D341Med (cell line): ENCODE results near the gene MPRIP.
"Not testable (repeated sequence)": the region's sequence is repeated elsewhere in the genome, so short reads cannot be mapped to it uniquely, and the experiment has no call there.

Source experiments
- DNase-seq: peaks from one replicate; pipeline ENCODE4 v3.0.0; 2012; ENCODE audit warnings: low spot score

Gene MPRIP

DNA sequence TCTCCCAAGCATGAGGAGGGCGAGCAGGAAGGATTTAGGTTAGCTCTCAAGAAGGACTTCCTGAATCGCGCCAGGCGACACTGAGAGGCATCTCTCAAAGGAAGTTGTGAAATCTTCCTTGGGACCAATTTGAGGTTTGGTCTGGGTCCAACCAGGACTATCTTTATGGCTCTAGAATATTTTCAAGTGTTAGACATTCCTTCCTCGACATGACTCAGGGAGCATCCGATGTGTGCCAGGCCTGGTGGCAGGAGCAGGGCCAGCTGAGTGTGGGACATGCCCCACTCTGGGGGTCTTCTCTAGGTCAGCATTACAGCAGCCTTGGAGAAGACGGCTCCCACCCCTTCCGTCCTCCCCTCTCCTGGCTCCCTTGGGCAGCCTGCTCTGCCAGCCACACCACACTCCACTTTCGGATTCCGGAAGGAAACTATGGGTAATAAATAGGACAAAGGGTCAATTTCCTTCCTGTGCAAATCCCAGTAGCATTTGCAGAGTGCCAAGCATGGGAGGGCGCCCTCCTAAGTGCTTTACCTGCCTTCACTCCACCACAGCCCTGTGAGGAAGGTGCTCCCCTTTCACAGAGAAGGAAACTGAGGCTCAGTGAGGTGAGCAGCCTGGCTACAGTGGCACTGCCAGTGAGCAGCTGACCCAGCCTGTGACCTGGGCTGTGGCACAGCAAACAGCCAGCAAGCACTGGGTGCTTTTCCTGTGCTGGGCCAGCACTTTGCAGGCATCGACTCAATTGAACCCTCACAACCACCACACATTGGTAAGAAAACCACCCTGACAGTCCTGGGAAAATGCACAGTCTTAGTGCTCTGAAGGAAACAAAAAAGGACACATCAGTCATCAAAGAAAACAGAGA is 31.0 kb upstream of the MPRIP start:
- not testable (repeated sequence) for DNase-seq

- not testable (repeated sequence) for DNase-seq
These were observed 28.2 kb upstream of the MPRIP start for GRCh38 chr17:17013828-17014747.

- not testable (repeated sequence) for DNase-seq
These were observed 27.5 kb upstream of the MPRIP start for GRCh38 chr17:17014748-17015124.

- no peak for DNase-seq
These were observed 27.0 kb upstream of the MPRIP start for GRCh38 chr17:17015230-17015629.

- not testable (repeated sequence) for DNase-seq
These were observed 25.8 kb upstream of the MPRIP start for GRCh38 chr17:17016199-17017197.

GRCh38 chr17:17017343-17018014 is 24.8 kb upstream of the MPRIP start:
- DNase-seq, result no peak

DNA sequence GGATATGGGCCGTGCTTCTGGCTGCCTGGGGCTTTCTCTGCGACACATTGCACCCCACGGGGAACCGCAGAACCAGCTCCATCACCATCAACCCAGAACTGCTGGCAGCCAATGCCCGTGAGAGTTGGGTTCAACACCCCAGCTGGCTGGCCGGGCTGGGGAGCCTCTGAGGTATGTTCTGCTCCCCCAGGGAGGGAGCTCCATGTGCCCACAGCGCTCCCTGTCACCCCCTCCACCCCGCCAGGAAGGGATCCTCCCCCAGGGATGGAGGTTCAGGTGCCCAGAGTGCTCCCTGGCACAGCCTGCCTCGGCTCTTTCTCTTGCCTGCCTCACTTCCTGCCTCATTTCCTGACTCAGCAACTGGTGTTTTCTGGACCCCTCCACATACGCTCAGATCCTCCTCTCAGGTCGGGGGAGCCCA is 24.2 kb upstream of the MPRIP start:
- DNase-seq, result no peak

DNA sequence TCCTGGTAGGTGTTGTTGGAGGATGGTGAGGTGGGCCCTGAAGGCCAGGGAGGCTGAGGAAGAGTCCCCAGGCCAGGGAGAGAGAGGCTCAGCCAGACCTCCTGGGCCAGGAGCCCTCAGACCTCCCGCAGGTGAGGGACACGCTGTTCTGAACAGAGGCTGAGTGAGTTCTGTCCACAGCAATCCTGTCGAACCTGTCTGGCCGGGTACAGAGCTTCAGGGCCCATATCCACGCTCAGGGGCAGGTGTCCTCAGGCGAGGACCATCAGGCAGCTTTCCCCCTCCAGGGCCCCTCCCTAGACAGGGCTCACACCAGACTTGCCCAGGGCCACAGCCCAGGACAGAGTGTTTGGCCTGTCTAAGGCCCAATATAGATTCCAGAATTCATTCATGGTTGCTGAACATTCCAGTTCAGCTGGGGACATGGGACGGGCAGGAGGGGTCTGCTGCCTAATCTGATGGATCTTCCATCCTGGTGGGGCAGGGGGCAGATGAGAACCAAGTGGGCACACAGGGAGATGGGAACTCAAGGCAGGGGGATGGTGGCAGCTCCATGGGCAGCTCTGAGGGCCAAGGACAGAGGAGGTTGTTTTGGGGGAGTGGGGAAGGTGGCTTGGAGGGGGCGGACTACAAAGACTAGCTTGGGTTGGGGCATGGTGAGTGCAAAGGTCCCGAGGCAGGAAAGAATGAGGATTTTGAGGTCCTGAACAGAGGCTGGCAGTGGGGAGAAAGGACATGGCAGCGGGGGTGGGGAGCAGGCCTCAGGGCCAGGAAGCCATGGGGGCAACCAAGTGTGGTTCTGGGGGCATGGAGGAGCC is 23.4 kb upstream of the MPRIP start:
- DNase-seq, result no peak

GRCh38 chr17:17019430-17019762 is 22.9 kb upstream of the MPRIP start:
- DNase-seq, result no peak

DNA sequence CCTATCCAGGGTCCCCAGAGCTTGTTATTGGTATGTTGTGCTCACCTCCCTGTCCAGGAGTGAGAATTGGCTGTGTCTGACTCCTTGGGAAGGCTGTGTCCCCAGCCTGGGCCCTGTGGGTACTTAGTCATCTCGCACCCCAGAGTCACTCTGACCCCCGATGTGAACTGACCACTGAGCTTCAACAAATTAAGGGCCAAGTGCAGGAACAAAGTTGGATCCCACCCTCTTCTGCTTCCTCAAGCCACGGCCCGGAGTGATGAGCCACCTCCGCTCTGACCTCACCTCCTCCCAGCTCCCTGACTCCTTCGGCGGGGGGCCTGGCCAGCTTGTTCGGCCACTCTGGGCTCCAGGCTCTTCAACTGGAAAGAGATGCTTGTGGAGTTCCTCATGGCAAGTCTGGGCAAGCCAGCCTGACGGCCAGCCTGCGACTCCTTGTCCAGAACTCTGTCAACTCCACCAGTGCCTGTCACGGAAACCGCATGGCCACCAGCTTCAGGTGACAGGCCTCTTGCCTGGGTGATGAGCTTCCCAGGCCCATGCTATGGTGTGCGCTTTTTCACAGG is 22.3 kb upstream of the MPRIP start:
- no peak for DNase-seq

GRCh38 chr17:17020821-17021193 is 21.4 kb upstream of the MPRIP start:
- no peak for DNase-seq

DNA sequence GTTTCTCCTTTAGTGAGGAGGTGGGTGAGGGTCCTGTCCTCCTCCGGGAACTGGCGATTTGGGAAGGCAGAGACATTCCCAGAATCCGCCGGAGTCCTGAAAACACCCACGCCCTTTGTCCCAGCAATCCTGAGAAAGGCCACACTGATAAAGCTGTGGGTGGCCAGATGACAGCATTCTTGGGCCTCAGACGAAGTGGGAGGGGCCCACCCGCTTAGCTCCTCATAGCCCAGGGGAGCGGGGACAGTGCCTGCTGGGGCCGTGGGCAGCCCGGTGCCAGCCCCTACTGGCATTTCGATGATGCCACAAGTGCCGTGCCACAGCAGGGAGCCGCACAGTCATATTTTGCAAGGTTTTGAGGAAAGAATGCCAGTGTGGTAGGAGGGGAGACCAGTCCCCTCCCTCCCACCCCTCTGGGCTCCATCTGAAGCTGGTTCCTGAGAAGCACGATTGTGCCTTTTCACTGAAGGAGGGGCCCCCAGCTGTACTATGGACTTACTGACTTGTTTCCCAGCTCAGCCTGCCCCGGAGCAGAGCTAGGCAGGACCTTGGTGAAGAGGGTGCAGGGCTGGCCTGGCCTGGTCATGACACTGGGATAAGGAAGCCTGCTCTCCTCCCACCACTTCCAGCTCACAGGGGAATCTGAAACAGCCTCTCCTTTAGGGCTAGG is 20.9 kb upstream of the MPRIP start:
- no peak for DNase-seq

- no peak for DNase-seq
These were observed 20.2 kb upstream of the MPRIP start for GRCh38 chr17:17022011-17022410.

DNA sequence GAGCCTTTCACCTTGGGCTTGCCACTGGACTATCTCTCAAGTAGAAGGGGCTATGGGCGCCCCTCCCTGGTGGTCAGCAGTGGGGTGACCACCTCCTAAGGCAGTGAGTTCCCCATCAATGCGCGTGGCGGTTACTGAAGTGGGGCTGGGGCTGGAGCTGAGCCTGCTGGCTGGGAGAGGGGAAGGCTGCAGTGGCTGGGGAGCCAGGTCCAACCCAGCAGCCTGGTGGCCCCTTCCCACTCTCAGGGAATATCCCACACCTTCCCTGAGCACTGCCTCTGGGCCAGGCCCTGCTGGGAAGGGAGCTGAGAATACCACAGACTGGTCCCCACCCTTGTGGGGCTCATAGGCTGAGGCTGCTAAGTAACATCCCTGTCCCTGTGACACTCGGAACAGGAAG is 19.8 kb upstream of the MPRIP start:
- DNase-seq, result no peak

DNA sequence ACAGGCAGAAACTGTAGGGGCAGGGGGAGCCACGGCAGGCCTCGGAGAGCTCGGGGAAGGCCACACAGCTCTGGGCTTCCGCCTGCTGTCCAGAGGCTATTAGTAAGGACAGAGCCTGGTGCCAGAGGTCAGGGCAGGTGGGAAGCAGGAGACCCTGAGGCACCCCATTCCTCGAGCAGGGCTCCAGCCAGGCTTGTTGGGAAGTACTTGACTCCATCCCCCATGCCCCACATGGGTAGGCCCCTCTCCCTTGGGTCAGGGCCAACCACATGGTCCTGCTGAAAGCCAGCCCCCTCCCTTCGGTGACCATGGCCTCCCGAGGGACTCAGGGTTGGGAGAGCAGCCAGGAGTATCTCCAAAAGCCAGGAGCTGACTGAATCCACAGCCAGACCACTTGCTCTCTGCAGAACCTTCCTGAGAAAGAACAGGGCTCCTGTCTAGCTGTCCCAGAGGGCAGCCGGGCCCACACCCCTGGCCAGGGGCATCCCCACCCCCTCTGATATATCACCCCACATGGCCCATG is 17.4 kb upstream of the MPRIP start:
- no peak for DNase-seq

- DNase-seq, result no peak
These were observed 16.6 kb upstream of the MPRIP start for GRCh38 chr17:17025621-17026020.

GRCh38 chr17:17026163-17026562 is 16.1 kb upstream of the MPRIP start:
- DNase-seq, result no peak

GRCh38 chr17:17027442-17028058 is 14.7 kb upstream of the MPRIP start:
- DNase-seq, result no peak
